Retinal pigment epithelial cell (primary cell): ENCODE measurements around the gene KCNAB1.

Experiments used
- DNase-seq: peaks from one replicate; pipeline ENCODE4 v3.0.0-alpha.2; 2010; ENCODE audit warnings: low read depth
- H3K4me3 ChIP-seq: 2 replicates; pipeline ENCODE4 v1.5.1; 2011; ENCODE audit warnings: mild to moderate bottlenecking, low read length, control low read depth, moderate library complexity
- CTCF ChIP-seq: conservative IDR thresholded peaks from 2 replicates; pipeline ENCODE4 v1.5.1; 2011; ENCODE audit warnings: low read depth, low read length, control low read depth, inconsistent platforms

Gene KCNAB1

DNA sequence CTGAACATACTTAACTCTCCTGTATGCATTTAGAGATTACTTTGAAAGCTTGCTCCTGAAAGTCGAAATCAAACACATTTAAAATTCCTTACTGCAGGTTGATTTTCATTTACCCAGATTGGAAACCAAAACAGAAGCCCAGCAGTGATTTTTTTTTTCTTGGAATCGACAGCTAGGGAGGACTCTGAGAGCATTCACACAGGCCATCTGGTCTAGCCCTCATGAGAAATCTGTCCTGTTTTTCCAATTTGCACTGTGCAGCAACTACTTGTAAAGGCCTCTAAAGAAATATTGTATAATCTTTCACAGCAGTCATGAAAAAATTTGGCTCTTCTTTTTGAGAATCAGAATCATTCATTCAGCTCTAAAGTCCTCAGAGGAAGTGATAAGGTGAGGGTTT, 179.2 kb downstream of the KCNAB1 start:
- H3K4me3 ChIP-seq, result no peak overlapping the region
- TF ChIP-seq CTCF, result no peak
- DNase-seq, result no peak

DNA sequence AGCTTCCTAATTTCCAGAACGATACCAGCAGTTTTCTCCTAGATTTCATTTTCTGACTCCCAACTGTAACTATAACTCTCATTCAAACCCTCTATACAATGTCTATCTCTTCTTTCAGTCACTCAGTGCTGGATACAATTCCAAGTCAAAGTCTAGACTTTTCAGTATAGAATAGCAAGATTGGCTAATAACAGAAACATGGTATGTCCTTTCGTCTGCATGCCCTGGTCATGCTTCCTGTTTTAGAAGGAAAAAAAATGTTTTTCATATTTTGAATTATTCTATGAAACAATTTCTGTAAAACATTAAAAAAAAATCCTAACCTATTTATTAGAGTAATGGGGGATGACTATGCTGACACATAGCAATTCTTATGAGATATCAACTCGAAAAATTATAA, 180.0 kb downstream of the KCNAB1 start:
- no peak for DNase-seq
- TF ChIP-seq CTCF, result no peak
- no peak overlapping the region for H3K4me3 ChIP-seq

DNA sequence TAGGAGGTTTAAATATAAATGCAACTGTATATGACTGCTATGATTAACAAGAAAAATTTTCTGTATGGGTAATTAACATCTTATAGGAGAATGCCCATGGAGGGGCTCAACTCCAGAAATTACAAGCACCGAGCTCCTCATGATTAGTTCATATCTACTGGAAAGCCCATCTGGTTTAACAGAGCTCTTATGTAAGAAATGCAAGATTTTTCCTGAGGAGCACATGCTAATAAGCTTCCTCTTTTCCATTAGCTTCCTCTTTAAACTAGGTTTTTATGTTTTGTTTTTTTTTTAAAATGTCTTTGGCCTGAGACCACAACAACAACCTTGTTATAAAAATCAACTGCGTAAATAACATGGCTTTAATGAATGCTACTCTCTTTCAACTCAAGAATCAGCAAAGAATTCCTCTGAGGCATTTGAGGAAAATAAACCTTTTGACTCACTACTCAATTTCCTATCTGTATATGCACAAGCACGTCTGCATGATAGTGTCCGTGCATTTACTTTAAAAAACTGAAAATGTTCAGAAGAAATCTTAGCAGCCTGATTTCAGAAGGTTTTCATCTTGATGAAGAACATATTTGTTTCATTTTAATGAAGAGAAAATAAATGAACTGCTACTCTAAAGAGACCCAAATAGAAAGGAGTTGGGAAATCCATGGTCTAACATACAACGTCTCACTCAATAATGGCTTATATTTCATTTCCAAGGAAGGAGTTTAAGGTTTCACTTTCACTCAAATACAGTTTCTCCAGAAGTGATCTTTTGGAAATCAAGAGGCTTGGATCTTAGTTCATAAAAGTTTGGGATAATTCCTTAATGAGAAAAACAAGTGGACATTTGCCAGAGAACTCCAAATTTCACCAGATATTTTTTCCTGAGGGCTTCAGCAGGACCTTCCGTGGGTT, 180.8 kb downstream of the KCNAB1 start:
- TF ChIP-seq CTCF, result no peak
- no peak for DNase-seq
- H3K4me3 ChIP-seq, result no peak overlapping the region

- DNase-seq, result no peak
- no peak for TF ChIP-seq CTCF
- H3K4me3 ChIP-seq, result no peak overlapping the region
Observed at GRCh38 chr3:156303001-156303707, 182.8 kb downstream of the KCNAB1 start.

DNA sequence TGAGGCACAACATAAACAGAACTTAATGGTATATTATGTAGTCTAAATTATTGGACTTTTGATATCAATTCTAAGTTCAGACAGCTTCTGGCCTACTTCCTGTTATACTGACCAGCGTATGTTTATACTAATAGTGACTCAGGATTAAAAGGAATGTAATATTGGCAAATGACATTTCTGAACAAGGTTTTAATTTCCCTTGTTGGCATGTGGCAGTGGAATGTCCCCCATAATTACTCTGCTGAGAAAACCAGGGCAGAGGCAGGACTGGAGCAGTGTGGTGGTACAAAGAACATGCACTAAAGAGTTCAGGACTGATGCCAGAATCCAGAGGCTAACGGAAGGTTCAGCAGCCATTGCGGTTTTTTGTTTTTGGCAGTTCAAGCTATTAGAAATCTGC, 184.0 kb downstream of the KCNAB1 start:
- peak; percentile 62 for DNase-seq
- no peak for TF ChIP-seq CTCF
- H3K4me3 ChIP-seq, result no peak overlapping the region

DNA sequence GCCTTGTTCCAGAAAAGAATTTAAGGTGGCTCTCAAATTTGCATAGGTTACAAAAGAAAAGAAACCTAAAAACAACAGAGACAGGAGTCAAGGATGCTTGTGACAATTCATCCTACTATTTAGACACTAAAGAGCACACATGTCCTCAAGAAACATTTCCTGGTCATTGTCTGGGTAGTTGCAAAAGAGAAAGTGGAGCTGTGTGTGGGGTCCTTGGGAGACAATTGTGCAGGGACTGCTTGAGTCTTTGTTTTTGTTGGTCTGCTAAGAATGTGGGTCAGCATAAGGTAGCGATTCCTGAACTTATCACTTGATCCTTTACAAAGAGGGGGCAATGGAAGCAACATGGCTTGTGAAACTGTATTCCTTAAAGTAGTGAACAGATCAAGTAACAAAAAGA, 185.3 kb downstream of the KCNAB1 start:
- TF ChIP-seq CTCF, result no peak
- DNase-seq, result no peak
- no peak overlapping the region for H3K4me3 ChIP-seq
